BLaER1 (cell line): ENCODE data around the gene ATF7.

Experiments
- H3K27ac ChIP-seq: shearing (Covaris generic); formaldehyde crosslinking; 2 replicates; pipeline ENCODE4 v1.8.1; 2022
- H3K27me3 ChIP-seq: shearing (Covaris generic); formaldehyde crosslinking; 2 replicates; pipeline ENCODE4 v1.8.1; 2022
- H3K36me3 ChIP-seq: shearing (Covaris generic); formaldehyde crosslinking; 2 replicates; pipeline ENCODE4 v1.8.1; 2022
- H3K4me1 ChIP-seq: shearing (Covaris generic); formaldehyde crosslinking; 2 replicates; pipeline ENCODE4 v1.8.1; 2022
- H3K4me2 ChIP-seq: shearing (Covaris generic); formaldehyde crosslinking; 2 replicates; pipeline ENCODE4 v1.8.1; 2022
- H3K4me3 ChIP-seq: shearing (Covaris generic); formaldehyde crosslinking; 2 replicates; pipeline ENCODE4 v1.8.1; 2022
- H3K9ac ChIP-seq: shearing (Covaris generic); formaldehyde crosslinking; 2 replicates; pipeline ENCODE4 v1.8.1; 2022
- H3K9me3 ChIP-seq: shearing (Covaris generic); formaldehyde crosslinking; 2 replicates; pipeline ENCODE4 v1.8.1; 2022
- H4K20me1 ChIP-seq: shearing (Covaris generic); formaldehyde crosslinking; 2 replicates; pipeline ENCODE4 v1.8.1; 2022
- Cebpa-rat ChIP-seq: shearing (Covaris generic); IDR thresholded peaks from 2 replicates; pipeline ENCODE4 v1.8.1; 2022

ATF7 gene

DNA sequence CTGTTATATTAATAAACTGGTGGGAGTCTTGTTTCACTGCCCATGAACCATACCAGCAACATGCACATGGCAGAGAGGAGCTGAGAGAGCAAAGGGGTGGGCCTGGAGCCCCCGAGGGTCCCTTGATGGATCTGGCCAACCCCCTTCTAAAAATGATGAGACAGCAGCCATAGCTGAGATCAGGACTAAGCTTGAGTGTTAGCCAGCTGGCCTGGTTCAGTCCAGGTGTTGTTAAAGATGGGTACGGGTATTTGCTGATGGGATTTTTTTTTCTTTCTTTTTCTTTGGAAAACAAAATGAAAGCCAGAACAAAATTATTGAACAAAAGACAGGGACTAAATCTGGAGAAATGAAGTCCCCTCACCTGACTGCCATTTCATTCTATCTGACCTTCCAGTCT, 158.3 kb downstream of the ATF7 start:
- no peak overlapping the region for H3K4me3 ChIP-seq
- H3K9ac ChIP-seq: no peak overlapping the region
- peaks cover 98% of the 10 kb centered on the region for H3K36me3 ChIP-seq
- no peak for TF ChIP-seq Cebpa-rat
- H3K9me3 ChIP-seq: no peaks in the 10 kb centered on the region
- no peak overlapping the region for H3K4me2 ChIP-seq
- peaks cover 99% of the 10 kb centered on the region for H4K20me1 ChIP-seq
- no peak overlapping the region for H3K27ac ChIP-seq
- H3K27me3 ChIP-seq: no peaks in the 10 kb centered on the region
- H3K4me1 ChIP-seq: no peaks in the 10 kb centered on the region

DNA sequence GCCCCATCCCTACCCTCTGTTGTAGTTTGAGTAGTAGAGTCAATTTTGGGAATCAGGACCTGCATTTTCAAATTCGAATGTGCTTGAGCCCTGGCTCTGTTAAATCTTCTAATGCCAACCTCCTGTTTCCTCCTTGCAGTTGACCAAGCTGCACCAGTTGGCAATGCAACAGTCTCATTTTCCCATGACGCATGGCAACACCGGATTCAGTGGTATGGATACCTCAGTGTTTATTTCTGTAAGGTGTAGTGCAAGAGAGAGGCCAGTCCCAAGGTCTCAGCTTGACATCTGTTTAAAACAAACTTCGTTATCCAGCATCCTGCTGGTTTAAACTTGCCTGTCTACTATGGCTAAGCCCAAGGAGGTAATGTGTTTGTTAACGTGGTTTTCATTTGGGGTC, 159.1 kb downstream of the ATF7 start:
- H3K36me3 ChIP-seq: peaks cover 98% of the 10 kb centered on the region
- peaks cover 99% of the 10 kb centered on the region for H4K20me1 ChIP-seq
- H3K9me3 ChIP-seq: no peaks in the 10 kb centered on the region
- H3K4me3 ChIP-seq: no peak overlapping the region
- no peaks in the 10 kb centered on the region for H3K27me3 ChIP-seq
- TF ChIP-seq Cebpa-rat: no peak
- no peak overlapping the region for H3K4me2 ChIP-seq
- no peak overlapping the region for H3K27ac ChIP-seq
- H3K9ac ChIP-seq: no peak overlapping the region
- no peaks in the 10 kb centered on the region for H3K4me1 ChIP-seq

- no peaks in the 10 kb centered on the region for H3K27me3 ChIP-seq
- peaks cover 98% of the 10 kb centered on the region for H3K36me3 ChIP-seq
- H4K20me1 ChIP-seq: peaks cover 99% of the 10 kb centered on the region
- H3K9ac ChIP-seq: no peak overlapping the region
- H3K4me1 ChIP-seq: no peaks in the 10 kb centered on the region
- H3K9me3 ChIP-seq: no peaks in the 10 kb centered on the region
- no peak overlapping the region for H3K4me3 ChIP-seq
- TF ChIP-seq Cebpa-rat: no peak
- H3K27ac ChIP-seq: no peak overlapping the region
- H3K4me2 ChIP-seq: no peak overlapping the region
Observed at GRCh38 chr12:53466640-53467039, 159.5 kb downstream of the ATF7 start.

DNA sequence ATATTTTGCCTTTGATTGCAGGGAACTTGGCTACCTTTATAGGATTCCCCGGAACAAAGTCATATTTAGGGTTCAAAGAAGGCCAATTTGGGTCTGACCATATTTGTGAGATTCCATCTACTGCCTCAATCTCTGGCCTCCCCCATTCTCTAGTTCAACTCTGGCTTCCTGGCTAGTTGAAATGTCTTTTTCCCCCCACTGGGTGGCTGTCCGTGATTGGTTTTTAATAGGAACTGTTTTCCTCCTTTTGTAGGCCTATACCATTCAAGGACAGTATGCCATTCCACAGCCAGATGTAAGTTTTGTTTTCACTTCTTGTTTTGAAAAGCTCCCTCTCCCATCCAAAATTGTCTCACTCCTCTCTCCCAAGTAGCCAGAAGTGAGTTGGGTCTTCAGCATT, 160.5 kb downstream of the ATF7 start:
- Histone ChIP-seq H3K4me1 (no peaks in the 10 kb centered on the region), H3K9me3 (no peaks in the 10 kb centered on the region), H3K27ac (no peak overlapping the region), H4K20me1 (peaks cover 100% of the 10 kb centered on the region), H3K9ac (no peak overlapping the region), H3K4me2 (no peak overlapping the region), H3K27me3 (no peaks in the 10 kb centered on the region), H3K4me3 (no peak overlapping the region), H3K36me3 (peaks cover 99% of the 10 kb centered on the region)
- no peak for TF ChIP-seq Cebpa-rat

DNA sequence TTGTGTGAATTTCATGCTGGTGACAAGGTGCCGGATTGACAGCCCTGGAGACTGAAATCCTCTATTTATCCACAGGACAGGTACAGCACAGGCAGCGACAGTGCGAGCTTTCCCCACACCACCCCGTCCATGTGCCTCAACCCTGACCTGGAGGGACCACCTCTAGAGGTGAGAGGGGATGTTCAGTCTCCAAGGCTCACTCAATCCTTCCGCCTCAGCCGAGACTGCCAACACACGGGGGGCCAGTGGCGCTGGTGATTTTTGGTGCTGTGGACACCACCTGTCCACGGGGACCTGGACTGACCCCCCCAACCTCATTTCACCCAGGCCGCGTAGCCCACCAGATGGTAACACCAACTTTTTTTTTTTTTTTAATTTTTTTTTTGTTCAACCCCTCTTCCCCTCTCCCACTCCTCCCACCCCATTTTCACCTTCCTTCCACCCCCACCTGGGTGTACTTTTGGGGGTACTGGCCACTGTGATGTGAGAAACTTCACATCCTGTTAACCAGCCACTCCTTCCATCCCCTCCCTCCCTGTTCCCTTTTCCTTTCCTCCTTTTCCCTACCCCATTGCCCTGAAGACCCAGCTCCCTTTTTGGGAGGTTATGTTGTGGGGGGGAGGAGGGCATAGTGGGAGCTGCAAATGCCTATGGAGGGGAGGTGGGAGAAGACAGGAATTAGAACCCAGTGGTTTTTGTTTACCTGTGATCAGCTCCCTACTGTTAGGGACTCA, 161.3 kb downstream of the ATF7 start:
- Histone ChIP-seq H3K27me3 (no peaks in the 10 kb centered on the region), H3K9me3 (no peaks in the 10 kb centered on the region), H3K4me3 (no peak overlapping the region), H3K27ac (no peak overlapping the region), H3K36me3 (peaks cover 99% of the 10 kb centered on the region), H3K4me2 (no peak overlapping the region), H3K4me1 (no peaks in the 10 kb centered on the region), H3K9ac (no peak overlapping the region), H4K20me1 (peaks cover 100% of the 10 kb centered on the region)
- no peak for TF ChIP-seq Cebpa-rat

DNA sequence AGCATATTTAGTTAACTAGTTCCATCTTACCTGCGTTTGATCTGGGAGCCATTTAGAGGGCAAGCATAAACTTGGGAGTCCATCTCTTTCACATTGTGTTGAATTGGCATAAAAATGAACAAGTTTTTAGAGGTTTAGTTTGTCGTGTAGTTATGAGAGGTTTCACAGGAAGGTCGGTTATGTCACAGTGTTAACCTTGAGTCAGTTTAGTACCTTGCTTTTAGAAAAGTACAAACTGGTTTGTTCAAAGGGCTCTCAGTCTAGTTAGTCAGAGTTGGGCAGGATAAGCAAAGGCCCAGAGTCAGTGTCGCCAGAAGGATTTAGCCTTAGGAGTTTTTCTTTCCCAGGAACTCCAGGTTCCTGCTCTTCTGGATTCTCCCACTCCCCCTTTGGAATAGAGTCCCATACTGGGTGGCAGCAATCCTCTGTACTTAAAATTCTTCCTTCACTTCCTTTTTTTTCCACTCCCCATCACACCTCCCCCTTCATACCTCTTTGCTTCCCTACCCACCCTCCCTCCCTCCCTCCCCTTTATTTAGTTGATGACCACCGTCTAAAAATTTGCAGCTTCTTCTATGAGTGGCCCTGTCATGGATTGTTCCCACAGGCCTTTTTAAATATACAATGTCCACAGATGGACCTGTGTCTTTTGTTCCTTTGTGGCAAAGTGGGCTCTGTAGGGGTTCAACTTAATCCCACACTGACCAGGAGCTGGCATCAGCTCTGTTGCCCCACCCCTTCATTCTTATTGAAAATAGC, 162.2 kb downstream of the ATF7 start:
- Histone ChIP-seq H3K4me1 (no peaks in the 10 kb centered on the region), H3K36me3 (peaks cover 99% of the 10 kb centered on the region), H3K27me3 (no peaks in the 10 kb centered on the region), H3K9me3 (no peaks in the 10 kb centered on the region), H3K4me3 (no peak overlapping the region), H3K4me2 (no peak overlapping the region), H3K27ac (no peak overlapping the region), H4K20me1 (peaks cover 100% of the 10 kb centered on the region), H3K9ac (no peak overlapping the region)
- TF ChIP-seq Cebpa-rat: no peak

DNA sequence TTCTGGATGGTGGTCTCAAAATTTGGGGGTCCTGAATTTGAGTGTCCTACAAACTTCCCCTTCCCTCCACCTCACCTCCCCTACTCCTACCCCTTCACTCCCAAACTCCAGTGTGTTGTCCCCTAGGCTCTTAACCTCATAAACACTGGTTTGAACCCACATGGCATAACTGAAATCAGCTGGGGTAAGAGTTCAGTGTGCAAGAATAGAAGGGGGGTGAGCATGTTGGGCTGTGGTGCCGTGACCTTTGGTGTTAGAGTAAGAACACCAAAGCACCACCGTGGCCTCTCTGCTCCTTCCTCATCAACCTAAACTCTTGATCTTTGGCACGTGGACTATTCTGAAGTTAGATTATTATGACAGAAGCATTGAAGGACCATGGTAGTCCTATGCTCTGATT, 163.2 kb downstream of the ATF7 start:
- Histone ChIP-seq H4K20me1 (peaks cover 100% of the 10 kb centered on the region), H3K36me3 (peaks cover 99% of the 10 kb centered on the region), H3K9me3 (no peaks in the 10 kb centered on the region), H3K4me1 (no peaks in the 10 kb centered on the region), H3K4me3 (no peak overlapping the region), H3K27ac (no peak overlapping the region), H3K4me2 (no peak overlapping the region), H3K9ac (no peak overlapping the region), H3K27me3 (no peaks in the 10 kb centered on the region)
- TF ChIP-seq Cebpa-rat: no peak

DNA sequence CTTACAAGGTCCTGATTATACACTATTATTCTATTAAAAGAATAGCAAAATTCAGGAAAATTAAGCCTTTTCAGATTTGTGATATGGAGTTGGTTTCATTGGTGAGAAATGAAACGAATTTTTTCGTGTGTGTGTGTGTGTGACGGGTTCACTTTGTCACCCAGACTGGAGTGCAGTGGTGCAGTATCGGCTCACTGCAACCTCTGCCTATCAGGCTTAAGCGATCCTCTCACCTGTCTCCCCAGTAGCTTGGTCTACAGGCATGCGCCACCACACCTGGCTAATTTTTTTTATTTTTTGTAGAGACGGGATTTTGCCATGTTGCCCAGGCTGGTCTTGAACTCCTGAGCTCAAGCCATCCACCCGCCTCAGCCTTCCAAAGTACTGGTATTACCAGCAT, 164.6 kb downstream of the ATF7 start:
- Histone ChIP-seq H3K9me3 (no peaks in the 10 kb centered on the region), H3K9ac (no peak overlapping the region), H3K27me3 (no peaks in the 10 kb centered on the region), H3K27ac (no peak overlapping the region), H3K4me1 (no peaks in the 10 kb centered on the region), H3K4me3 (no peak overlapping the region), H4K20me1 (peaks cover 100% of the 10 kb centered on the region), H3K4me2 (no peak overlapping the region), H3K36me3 (peaks cover 99% of the 10 kb centered on the region)
- TF ChIP-seq Cebpa-rat: no peak

- TF ChIP-seq Cebpa-rat: no peak
- Histone ChIP-seq H3K9ac (no peak overlapping the region), H3K4me1 (no peaks in the 10 kb centered on the region)
Observed at GRCh38 chr12:53461059-53461458, 165.1 kb downstream of the ATF7 start.

DNA sequence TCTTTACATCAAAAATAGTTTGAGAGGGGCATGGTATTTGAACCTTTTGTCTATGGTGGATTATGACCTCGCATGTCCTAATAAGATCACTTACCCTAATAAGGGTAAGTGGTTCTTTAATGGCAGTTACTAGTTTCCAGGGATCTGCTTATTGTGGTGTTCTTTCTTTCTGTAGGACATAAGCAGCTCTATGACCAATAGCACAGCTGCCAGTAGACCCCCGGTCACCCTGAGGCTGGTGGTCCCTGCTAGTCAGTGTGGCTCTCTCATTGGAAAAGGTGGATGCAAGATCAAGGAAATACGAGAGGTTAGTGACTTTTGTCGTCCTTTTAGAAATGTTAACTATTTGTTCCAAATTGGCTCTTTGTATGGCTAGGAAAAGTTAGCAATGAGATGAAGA, 167.1 kb downstream of the ATF7 start:
- Histone ChIP-seq H3K36me3 (peaks cover 100% of the 10 kb centered on the region), H4K20me1 (peaks cover 100% of the 10 kb centered on the region), H3K4me1 (peaks cover 9% of the 10 kb centered on the region), H3K4me2 (no peak overlapping the region), H3K27ac (no peak overlapping the region), H3K4me3 (no peak overlapping the region), H3K9me3 (no peaks in the 10 kb centered on the region), H3K27me3 (no peaks in the 10 kb centered on the region), H3K9ac (no peak overlapping the region; the same call in 1 of the 2 replicates)
- no peak for TF ChIP-seq Cebpa-rat

More at GRCh38 chr12:53461059-53461458, 165.1 kb downstream of the ATF7 start:
- no peak overlapping the region for H3K4me3 ChIP-seq
- H3K27me3 ChIP-seq: no peaks in the 10 kb centered on the region
- peaks cover 99% of the 10 kb centered on the region for H3K36me3 ChIP-seq
- H3K4me2 ChIP-seq: no peak overlapping the region
- H3K27ac ChIP-seq: no peak overlapping the region
- no peaks in the 10 kb centered on the region for H3K9me3 ChIP-seq
- H4K20me1 ChIP-seq: peaks cover 100% of the 10 kb centered on the region
